ENCODE results near the gene TTC13.

- TF ChIP-seq, protein P1, sequence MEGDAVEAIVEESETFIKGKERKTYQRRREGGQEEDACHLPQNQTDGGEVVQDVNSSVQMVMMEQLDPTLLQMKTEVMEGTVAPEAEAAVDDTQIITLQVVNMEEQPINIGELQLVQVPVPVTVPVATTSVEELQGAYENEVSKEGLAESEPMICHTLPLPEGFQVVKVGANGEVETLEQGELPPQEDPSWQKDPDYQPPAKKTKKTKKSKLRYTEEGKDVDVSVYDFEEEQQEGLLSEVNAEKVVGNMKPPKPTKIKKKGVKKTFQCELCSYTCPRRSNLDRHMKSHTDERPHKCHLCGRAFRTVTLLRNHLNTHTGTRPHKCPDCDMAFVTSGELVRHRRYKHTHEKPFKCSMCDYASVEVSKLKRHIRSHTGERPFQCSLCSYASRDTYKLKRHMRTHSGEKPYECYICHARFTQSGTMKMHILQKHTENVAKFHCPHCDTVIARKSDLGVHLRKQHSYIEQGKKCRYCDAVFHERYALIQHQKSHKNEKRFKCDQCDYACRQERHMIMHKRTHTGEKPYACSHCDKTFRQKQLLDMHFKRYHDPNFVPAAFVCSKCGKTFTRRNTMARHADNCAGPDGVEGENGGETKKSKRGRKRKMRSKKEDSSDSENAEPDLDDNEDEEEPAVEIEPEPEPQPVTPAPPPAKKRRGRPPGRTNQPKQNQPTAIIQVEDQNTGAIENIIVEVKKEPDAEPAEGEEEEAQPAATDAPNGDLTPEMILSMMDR (IDR thresholded peaks at IDR 0.05): no peak
- no peak for TF ChIP-seq POLR2AphosphoS5 (IDR thresholded peaks at IDR 0.05)
Observed at GRCh38 chr1:230883967-230884366, 94.7 kb downstream of the TTC13 start.
